CMK (cell line): ENCODE data around the gene RERE.

ENCODE experiments used
- DNase-seq: peaks from one replicate; pipeline ENCODE4 v3.0.0-alpha.2; 2010; ENCODE audit warnings: low read depth

The RERE gene

GRCh38 chr1:8570465-8570864, 247.0 kb downstream of the RERE start:
- DNase-seq: no peak

- no peak for DNase-seq
Observed at GRCh38 chr1:8569242-8569641, 248.2 kb downstream of the RERE start.

- DNase-seq: no peak
Observed at GRCh38 chr1:8568837-8569236, 248.6 kb downstream of the RERE start.

- no peak for DNase-seq
Observed at GRCh38 chr1:8567146-8567545, 250.3 kb downstream of the RERE start.

- no peak for DNase-seq
Observed at GRCh38 chr1:8565802-8566201, 251.6 kb downstream of the RERE start.

- no peak for DNase-seq
Observed at GRCh38 chr1:8563944-8564537, 253.4 kb downstream of the RERE start.

- DNase-seq: no peak
Observed at GRCh38 chr1:8562881-8563865, 254.3 kb downstream of the RERE start.

- DNase-seq: no peak
Observed at GRCh38 chr1:8562222-8562621, 255.2 kb downstream of the RERE start.

GRCh38 chr1:8560611-8561544, 256.6 kb downstream of the RERE start:
- DNase-seq: no peak

GRCh38 chr1:8560035-8560434, 257.4 kb downstream of the RERE start:
- no peak for DNase-seq

- no peak for DNase-seq
Observed at GRCh38 chr1:8555582-8555981, 261.9 kb downstream of the RERE start.

- DNase-seq: no peak
Observed at GRCh38 chr1:8554956-8555534, 262.4 kb downstream of the RERE start.

GRCh38 chr1:8552820-8553397, 264.5 kb downstream of the RERE start:
- DNase-seq: no peak

- no peak for DNase-seq
Observed at GRCh38 chr1:8551613-8552489, 265.6 kb downstream of the RERE start.

- DNase-seq: no peak
Observed at GRCh38 chr1:8551057-8551456, 266.4 kb downstream of the RERE start.

GRCh38 chr1:8547791-8548190, 269.6 kb downstream of the RERE start:
- no peak for DNase-seq

GRCh38 chr1:8545078-8545477, 272.4 kb downstream of the RERE start:
- no peak for DNase-seq

- DNase-seq: no peak
Observed at GRCh38 chr1:8544644-8545043, 272.8 kb downstream of the RERE start.

- no peak for DNase-seq
Observed at GRCh38 chr1:8543965-8544364, 273.5 kb downstream of the RERE start.

- peak; percentile 75 for DNase-seq
Observed at GRCh38 chr1:8541961-8542521, 275.4 kb downstream of the RERE start.
